Tibial nerve (tissue), 4 donors: Measurements from ENCODE around the gene ATG4D. TPM values are rescaled to one million over a fixed set of nuclear protein-coding genes. Genes with fewer than 3 reads are reported as not detected.

Experiments used
- DNase-seq, 2 donors: peaks; one replicate each; pipeline ENCODE4 v3.0.0-alpha.2; 2019; ENCODE audit warnings: low spot score in 2 of 2
- H3K27ac ChIP-seq, 4 donors: fragments of 200-600 bp; sonication (generic) in 3 of 4; one replicate each; pipeline ENCODE4 v1.5.1; 2017 to 2019; ENCODE audit warnings: mild to moderate bottlenecking in 1 of 4
- H3K27me3 ChIP-seq, 2 donors: fragments of 200-600 bp; sonication (generic) in 1 of 2; one replicate each; pipeline versions ENCODE4 v1.5.1 to v1.6.0; 2017 to 2019
- H3K36me3 ChIP-seq, 3 donors: fragments of 200-600 bp; sonication (generic); one replicate each; pipeline ENCODE4 v1.5.1; 2018 to 2019
- H3K4me1 ChIP-seq, 4 donors: fragments of 200-600 bp; sonication (generic) in 3 of 4; one replicate each; pipeline ENCODE4 v1.5.1; 2017 to 2019
- H3K4me3 ChIP-seq, 4 donors: fragments of 200-600 bp; sonication (generic) in 3 of 4; one replicate each; pipeline ENCODE4 v1.5.1; 2017 to 2019; ENCODE audit warnings: mild to moderate bottlenecking in 1 of 4, moderate library complexity in 1 of 4
- H3K9me3 ChIP-seq, 4 donors: fragments of 200-600 bp; sonication (generic) in 3 of 4; one replicate each; pipeline ENCODE4 v1.5.1; 2017 to 2019
- CTCF ChIP-seq, 5 experiments: fragments of 200-600 bp in 3 of 5; fragments of 450-650 bp in 2 of 5; sonication (generic) in 3 of 5; IDR thresholded peaks; one replicate each; pipeline ENCODE4 v1.5.1; 2016 to 2019; ENCODE audit warnings: antibody characterized with exemption in 5 of 5, mild to moderate bottlenecking in 3 of 5, moderate library complexity in 2 of 5
- EP300 ChIP-seq, 2 donors: sonication (generic); formaldehyde crosslinking; IDR thresholded peaks; one replicate each; pipeline ENCODE4 v1.6.1; 2017; ENCODE audit warnings: antibody characterized with exemption in 2 of 2, mild to moderate bottlenecking in 1 of 2
- POLR2A ChIP-seq, 2 donors: fragments of 450-650 bp; IDR thresholded peaks; one replicate each; pipeline ENCODE4 v1.6.1; 2017; ENCODE audit warnings: antibody characterized with exemption in 2 of 2, mild to moderate bottlenecking in 2 of 2, moderate library complexity in 2 of 2
- WGBS, 2 donors: methylation state at CpG; one replicate each; pipeline ENCODE4 v1.1.5; 2018; 5-methylcytosine and 5-hydroxymethylcytosine counted together
- total RNA-seq, 4 donors: library from RNA; depleted of rRNA; stranded (reverse); fragments of >200 nt; gene quantifications; one replicate each; pipeline ENCODE4 v1.1.0, GENCODE V29; 2016

Gene ATG4D
- total RNA-seq, 4 donors from 2014 or later, result 11.5 to 27.8 (median 17.8) TPM

- WGBS, 2 donors, result 41 to 53% methylated on average over 6 to 7 of the region's 12 CpGs
- peaks cover 0 to 100% (median 41%) of the 10 kb centered on the region in 3 donors for H3K36me3 ChIP-seq
Measured at GRCh38 chr19:10553943-10554381, 10.3 kb downstream of the ATG4D start.

GRCh38 chr19:10554760-10555609 lies 11.3 kb downstream of the ATG4D start:
- Histone ChIP-seq H3K4me1 (peaks cover 0 to 5% (median 0%) of the 10 kb centered on the region in 4 donors), H3K27ac (no peak overlapping the region), H3K36me3 (peaks cover 0 to 100% (median 45%) of the 10 kb centered on the region in 3 donors), H3K27me3 (no peaks in the 10 kb centered on the region), H3K4me3 (no peak overlapping the region), H3K9me3 (peaks cover 0 to 6% (median 0%) of the 10 kb centered on the region in 4 donors)
- 79 to 81% methylated on average over 27 to 30 of the region's 30 CpGs for WGBS, 2 donors
- DNase-seq, result no peak
- TF ChIP-seq EP300 (IDR thresholded peaks at IDR 0.05) (no peak), POLR2A (IDR thresholded peaks at IDR 0.05) (no peak), CTCF (IDR thresholded peaks at IDR 0.05) (no peak)

More at GRCh38 chr19:10553943-10554381, 10.3 kb downstream of the ATG4D start:
- Histone ChIP-seq H3K4me1 (peaks cover 0 to 5% (median 0%) of the 10 kb centered on the region in 4 donors), H3K27ac (no peak overlapping the region), H3K27me3 (no peaks in the 10 kb centered on the region), H3K9me3 (peaks cover 0 to 6% (median 0%) of the 10 kb centered on the region in 4 donors), H3K4me3 (no peak overlapping the region)
- DNase-seq, result no peak
- no peak for TF ChIP-seq EP300 (IDR thresholded peaks at IDR 0.05)
- TF ChIP-seq CTCF (IDR thresholded peaks at IDR 0.05), result no peak
- no peak for TF ChIP-seq POLR2A (IDR thresholded peaks at IDR 0.05)

- H3K4me3 ChIP-seq, result no peak overlapping the region
- peaks cover 0 to 6% (median 0%) of the 10 kb centered on the region in 4 donors for H3K9me3 ChIP-seq
- no peak overlapping the region for H3K27ac ChIP-seq
- DNase-seq, result no peak
- H3K36me3 ChIP-seq, result peaks cover 0 to 100% (median 45%) of the 10 kb centered on the region in 3 donors
- WGBS, 2 donors, result 75 to 82% methylated on average over 7 of the region's 7 CpGs
- peaks cover 0 to 5% (median 0%) of the 10 kb centered on the region in 4 donors for H3K4me1 ChIP-seq
- H3K27me3 ChIP-seq, result no peaks in the 10 kb centered on the region
- TF ChIP-seq POLR2A (IDR thresholded peaks at IDR 0.05), result no peak
- TF ChIP-seq CTCF (IDR thresholded peaks at IDR 0.05), result no peak
- TF ChIP-seq EP300 (IDR thresholded peaks at IDR 0.05), result no peak
Measured at GRCh38 chr19:10555610-10555973, 11.9 kb downstream of the ATG4D start.

GRCh38 chr19:10557603-10558197 lies 14.0 kb downstream of the ATG4D start:
- Histone ChIP-seq H3K4me3 (no peak overlapping the region), H3K4me1 (peaks cover 0 to 5% (median 0%) of the 10 kb centered on the region in 4 donors), H3K27ac (no peak overlapping the region), H3K27me3 (no peaks in the 10 kb centered on the region), H3K9me3 (no peaks in the 10 kb centered on the region), H3K36me3 (peaks cover 0 to 100% (median 34%) of the 10 kb centered on the region in 3 donors)
- TF ChIP-seq CTCF (IDR thresholded peaks at IDR 0.05), result no peak
- TF ChIP-seq POLR2A (IDR thresholded peaks at IDR 0.05), result no peak
- TF ChIP-seq EP300 (IDR thresholded peaks at IDR 0.05), result no peak
- no peak for DNase-seq
- WGBS, 2 donors, result 93 to 95% methylated on average over 33 of the region's 33 CpGs

- H3K9me3 ChIP-seq, result no peaks in the 10 kb centered on the region
- H3K4me1 ChIP-seq, result peaks cover 0 to 8% (median 5%) of the 10 kb centered on the region in 4 donors
- H3K27ac ChIP-seq, result no peak overlapping the region
- DNase-seq, result no peak
- 89% methylated on average over 7 of the region's 7 CpGs for WGBS, 2 donors
- peaks cover 0 to 84% (median 30%) of the 10 kb centered on the region in 3 donors for H3K36me3 ChIP-seq
- no peak overlapping the region for H3K4me3 ChIP-seq
- no peak for TF ChIP-seq POLR2A (IDR thresholded peaks at IDR 0.05)
- no peaks in the 10 kb centered on the region for H3K27me3 ChIP-seq
Measured at GRCh38 chr19:10560154-10560553, 16.4 kb downstream of the ATG4D start.
